ENCODE results near the gene SMG1.

DNA sequence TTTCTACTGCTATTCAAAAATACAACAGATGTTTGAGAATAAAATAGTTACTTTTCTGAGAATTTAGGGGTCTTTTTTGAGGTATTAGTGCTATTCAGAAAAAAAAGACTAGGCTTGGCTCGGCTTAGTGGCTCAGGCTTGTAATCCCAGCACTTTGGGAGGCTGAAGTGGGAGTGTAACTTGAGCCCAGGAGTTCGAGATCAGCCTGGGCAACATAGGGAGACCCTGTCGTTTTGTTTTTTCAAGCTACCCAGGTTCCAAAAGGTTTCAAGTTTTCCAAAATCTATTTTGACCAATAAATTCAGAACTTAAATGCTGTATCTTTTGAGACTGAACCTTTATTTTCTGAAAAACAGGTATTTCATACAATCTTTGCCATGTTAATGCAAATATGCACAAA, 121.7 kb downstream of the SMG1 start:
- no peak for TF ChIP-seq CTCF (IDR thresholded peaks at IDR 0.05 in 4 of 5, conservative IDR thresholded peaks at IDR 0.05 in 1 of 5)
- TF ChIP-seq POLR2A (IDR thresholded peaks at IDR 0.05) = no peak
